ENCODE results near the gene DLG2.

The DLG2 gene

DNA sequence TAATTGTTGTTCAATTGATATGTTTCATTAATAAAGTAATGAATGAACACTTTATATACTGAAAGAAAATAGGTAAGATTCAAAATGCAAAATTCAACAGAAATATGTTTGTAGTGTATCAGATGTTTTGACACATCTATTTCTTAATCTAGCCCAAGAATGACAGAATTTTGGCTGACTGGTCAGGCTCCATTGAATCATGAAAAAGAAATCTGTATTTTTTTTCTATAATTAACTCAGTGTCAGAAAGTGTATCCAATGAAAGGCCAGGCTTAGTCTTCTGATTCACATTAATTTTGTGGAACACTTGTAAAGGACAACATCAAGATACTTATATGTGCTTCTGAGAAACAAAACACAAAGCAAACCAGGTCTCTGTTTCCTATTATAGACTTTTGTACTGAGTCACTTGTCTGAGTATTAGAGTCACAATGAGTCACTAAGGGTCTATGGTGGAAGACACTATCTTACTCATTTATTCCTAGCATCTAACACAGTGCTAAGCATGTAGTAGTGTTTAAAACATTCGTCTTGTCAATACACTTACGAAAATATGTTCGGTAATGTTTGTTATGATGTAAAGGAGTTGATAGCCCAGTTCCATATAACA is 2043.3 kb downstream of the DLG2 start:
- no peaks in the 10 kb centered on the region for H3K27me3 ChIP-seq (ENCODE audit: insufficient read depth, poor library complexity, severe bottlenecking)
- H3K27ac ChIP-seq (replicated peaks) = no peak overlapping the region
- H3K4me3 ChIP-seq (replicated peaks; ENCODE audit: insufficient read depth, low read length) = no peak overlapping the region
- TF ChIP-seq, protein P1, sequence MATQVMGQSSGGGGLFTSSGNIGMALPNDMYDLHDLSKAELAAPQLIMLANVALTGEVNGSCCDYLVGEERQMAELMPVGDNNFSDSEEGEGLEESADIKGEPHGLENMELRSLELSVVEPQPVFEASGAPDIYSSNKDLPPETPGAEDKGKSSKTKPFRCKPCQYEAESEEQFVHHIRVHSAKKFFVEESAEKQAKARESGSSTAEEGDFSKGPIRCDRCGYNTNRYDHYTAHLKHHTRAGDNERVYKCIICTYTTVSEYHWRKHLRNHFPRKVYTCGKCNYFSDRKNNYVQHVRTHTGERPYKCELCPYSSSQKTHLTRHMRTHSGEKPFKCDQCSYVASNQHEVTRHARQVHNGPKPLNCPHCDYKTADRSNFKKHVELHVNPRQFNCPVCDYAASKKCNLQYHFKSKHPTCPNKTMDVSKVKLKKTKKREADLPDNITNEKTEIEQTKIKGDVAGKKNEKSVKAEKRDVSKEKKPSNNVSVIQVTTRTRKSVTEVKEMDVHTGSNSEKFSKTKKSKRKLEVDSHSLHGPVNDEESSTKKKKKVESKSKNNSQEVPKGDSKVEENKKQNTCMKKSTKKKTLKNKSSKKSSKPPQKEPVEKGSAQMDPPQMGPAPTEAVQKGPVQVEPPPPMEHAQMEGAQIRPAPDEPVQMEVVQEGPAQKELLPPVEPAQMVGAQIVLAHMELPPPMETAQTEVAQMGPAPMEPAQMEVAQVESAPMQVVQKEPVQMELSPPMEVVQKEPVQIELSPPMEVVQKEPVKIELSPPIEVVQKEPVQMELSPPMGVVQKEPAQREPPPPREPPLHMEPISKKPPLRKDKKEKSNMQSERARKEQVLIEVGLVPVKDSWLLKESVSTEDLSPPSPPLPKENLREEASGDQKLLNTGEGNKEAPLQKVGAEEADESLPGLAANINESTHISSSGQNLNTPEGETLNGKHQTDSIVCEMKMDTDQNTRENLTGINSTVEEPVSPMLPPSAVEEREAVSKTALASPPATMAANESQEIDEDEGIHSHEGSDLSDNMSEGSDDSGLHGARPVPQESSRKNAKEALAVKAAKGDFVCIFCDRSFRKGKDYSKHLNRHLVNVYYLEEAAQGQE (IDR thresholded peaks at IDR 0.05; ENCODE audit: insufficient replicate concordance, low read depth) = no peak
- TF ChIP-seq, protein P2, sequence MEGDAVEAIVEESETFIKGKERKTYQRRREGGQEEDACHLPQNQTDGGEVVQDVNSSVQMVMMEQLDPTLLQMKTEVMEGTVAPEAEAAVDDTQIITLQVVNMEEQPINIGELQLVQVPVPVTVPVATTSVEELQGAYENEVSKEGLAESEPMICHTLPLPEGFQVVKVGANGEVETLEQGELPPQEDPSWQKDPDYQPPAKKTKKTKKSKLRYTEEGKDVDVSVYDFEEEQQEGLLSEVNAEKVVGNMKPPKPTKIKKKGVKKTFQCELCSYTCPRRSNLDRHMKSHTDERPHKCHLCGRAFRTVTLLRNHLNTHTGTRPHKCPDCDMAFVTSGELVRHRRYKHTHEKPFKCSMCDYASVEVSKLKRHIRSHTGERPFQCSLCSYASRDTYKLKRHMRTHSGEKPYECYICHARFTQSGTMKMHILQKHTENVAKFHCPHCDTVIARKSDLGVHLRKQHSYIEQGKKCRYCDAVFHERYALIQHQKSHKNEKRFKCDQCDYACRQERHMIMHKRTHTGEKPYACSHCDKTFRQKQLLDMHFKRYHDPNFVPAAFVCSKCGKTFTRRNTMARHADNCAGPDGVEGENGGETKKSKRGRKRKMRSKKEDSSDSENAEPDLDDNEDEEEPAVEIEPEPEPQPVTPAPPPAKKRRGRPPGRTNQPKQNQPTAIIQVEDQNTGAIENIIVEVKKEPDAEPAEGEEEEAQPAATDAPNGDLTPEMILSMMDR (IDR thresholded peaks at IDR 0.05; ENCODE audit: insufficient read depth, low read length) = no peak
- TF ChIP-seq POLR2AphosphoS5 (IDR thresholded peaks at IDR 0.05; ENCODE audit: low read depth) = no peak
- TF ChIP-seq GABPA (IDR thresholded peaks at IDR 0.05; ENCODE audit: low read depth) = no peak
- TF ChIP-seq SPI1 (IDR thresholded peaks at IDR 0.05; ENCODE audit: borderline replicate concordance, low read depth) = no peak
- DNase-seq (ENCODE audit: low read depth in 1 of 2, low spot score in 1 of 2) = no peak

DNA sequence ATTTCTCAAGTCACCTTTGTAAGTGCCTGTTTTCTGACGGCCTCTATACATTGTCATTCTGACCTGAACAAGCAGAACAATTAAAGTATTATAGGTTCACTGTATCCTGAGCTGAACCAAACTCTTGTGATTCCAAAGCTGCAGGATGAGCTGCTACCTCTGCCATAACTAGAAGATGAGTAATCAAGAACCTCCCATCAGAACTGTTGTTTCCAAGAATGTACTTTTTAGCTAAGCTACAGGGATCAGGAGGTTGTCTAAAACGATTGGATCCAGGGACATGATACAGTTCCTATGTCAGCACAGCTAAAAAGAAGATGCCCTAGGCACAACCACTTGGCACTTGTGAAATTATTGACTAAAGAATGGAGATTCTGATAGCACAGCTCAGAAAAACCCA is 2052.6 kb downstream of the DLG2 start:
- TF ChIP-seq, protein P2 (IDR thresholded peaks at IDR 0.05; ENCODE audit: insufficient read depth, low read length) = no peak
- no peak for TF ChIP-seq GABPA (IDR thresholded peaks at IDR 0.05; ENCODE audit: low read depth)
- H3K27ac ChIP-seq (replicated peaks) = no peak overlapping the region
- DNase-seq (ENCODE audit: low read depth in 1 of 2, low spot score in 1 of 2) = no peak
- no peaks in the 10 kb centered on the region for H3K27me3 ChIP-seq (ENCODE audit: insufficient read depth, poor library complexity, severe bottlenecking)
- H3K4me3 ChIP-seq (replicated peaks; ENCODE audit: insufficient read depth, low read length) = no peak overlapping the region

DNA sequence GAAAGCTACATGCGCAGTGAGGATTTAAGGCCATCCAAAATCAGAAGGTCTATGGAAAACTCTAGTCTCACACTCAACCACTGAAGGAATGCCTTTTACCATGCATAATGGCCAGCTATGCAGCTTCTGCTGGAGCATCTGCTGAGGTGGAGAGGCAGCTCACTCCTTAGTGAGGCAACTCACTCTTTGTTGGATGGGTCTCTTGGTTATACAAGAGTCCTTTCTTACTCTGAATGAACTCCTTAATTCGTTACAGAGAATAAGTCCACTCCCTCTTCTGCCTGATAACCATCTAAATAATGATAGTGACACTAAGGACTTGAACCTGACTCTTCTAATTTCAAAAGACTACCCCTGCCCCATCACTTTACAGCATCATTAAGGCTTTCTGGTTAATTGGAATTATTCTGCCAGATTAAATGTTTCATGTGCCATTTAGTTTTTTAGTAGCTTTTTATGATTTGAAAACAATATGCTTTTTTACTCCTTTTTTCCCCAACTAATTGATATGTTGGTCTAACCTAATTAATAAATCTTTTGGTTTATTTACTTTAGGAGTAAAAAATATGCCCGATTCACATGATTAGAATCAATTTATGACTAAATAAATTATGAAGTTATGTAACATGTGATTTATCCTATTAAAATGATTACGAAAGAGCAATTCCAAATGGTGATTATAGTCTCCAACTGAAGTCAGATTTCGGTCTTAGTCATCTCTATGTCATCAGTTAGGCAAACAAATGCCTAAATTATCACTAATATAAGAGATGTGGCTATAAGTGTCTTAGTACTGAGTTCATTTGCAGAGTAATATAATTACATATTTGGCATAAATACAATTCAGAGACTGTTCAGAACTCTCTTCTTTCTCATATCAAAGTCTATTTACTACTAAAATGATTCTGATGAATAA is 2054.3 kb downstream of the DLG2 start:
- no peak overlapping the region for H3K27ac ChIP-seq (replicated peaks)
- no peak overlapping the region for H3K4me3 ChIP-seq (replicated peaks; ENCODE audit: insufficient read depth, low read length)
- TF ChIP-seq, protein P2 (IDR thresholded peaks at IDR 0.05; ENCODE audit: insufficient read depth, low read length) = no peak
- TF ChIP-seq, protein P1 (IDR thresholded peaks at IDR 0.05; ENCODE audit: insufficient replicate concordance, low read depth) = no peak
- TF ChIP-seq POLR2AphosphoS5 (IDR thresholded peaks at IDR 0.05; ENCODE audit: low read depth) = no peak
- no peak for TF ChIP-seq SPI1 (IDR thresholded peaks at IDR 0.05; ENCODE audit: borderline replicate concordance, low read depth)
- TF ChIP-seq GABPA (IDR thresholded peaks at IDR 0.05; ENCODE audit: low read depth) = no peak
- DNase-seq (ENCODE audit: low read depth in 1 of 2, low spot score in 1 of 2) = no peak
- H3K27me3 ChIP-seq (ENCODE audit: insufficient read depth, poor library complexity, severe bottlenecking) = no peaks in the 10 kb centered on the region
